Peyer's patch (tissue), 4 donors: ENCODE data around the gene PLCL1. TPM values are rescaled to one million over a fixed set of nuclear protein-coding genes. Genes with fewer than 3 reads are reported as not detected.
"Not testable (repeated sequence)": the region's sequence is repeated elsewhere in the genome, so short reads cannot be mapped to it uniquely, and the experiment has no call there.

ENCODE experiments used
- DNase-seq, 3 donors: peaks; one replicate each; pipeline ENCODE4 v3.0.0-alpha.2; 2017 to 2019
- H3K27ac ChIP-seq, 4 donors: fragments of 200-600 bp; sonication (generic); one replicate each; pipeline ENCODE4 v1.5.1; 2016 to 2019
- H3K27me3 ChIP-seq, 2 donors: fragments of 200-600 bp; sonication (generic); one replicate each; pipeline ENCODE4 v1.5.1; 2019
- H3K36me3 ChIP-seq, 3 donors: fragments of 200-600 bp; sonication (generic); one replicate each; pipeline ENCODE4 v1.5.1; 2016 to 2019
- H3K4me1 ChIP-seq, 4 donors: fragments of 200-600 bp; sonication (generic); one replicate each; pipeline ENCODE4 v1.5.1; 2016 to 2019
- H3K4me3 ChIP-seq, 4 donors: fragments of 200-600 bp; sonication (generic); 1 replicate in 3 of 4; 2 replicates in 1 of 4; pipeline ENCODE4 v1.5.1; 2016 to 2019; ENCODE audit warnings: mild to moderate bottlenecking in 1 of 4
- H3K9me3 ChIP-seq, 4 donors: fragments of 200-600 bp; sonication (generic); one replicate each; pipeline ENCODE4 v1.5.1; 2016 to 2019; ENCODE audit warnings: mild to moderate bottlenecking in 1 of 4
- CTCF ChIP-seq, 6 experiments: fragments of 450-650 bp in 4 of 6; fragments of 200-600 bp in 2 of 6; sonication (generic) in 1 of 6; IDR thresholded peaks; one replicate each; pipeline ENCODE4 v1.5.1; 2017 to 2019; ENCODE audit warnings: antibody characterized with exemption in 6 of 6, mild to moderate bottlenecking in 3 of 6, moderate library complexity in 1 of 6
- POLR2A ChIP-seq, 2 donors: fragments of 450-650 bp; IDR thresholded peaks; one replicate each; pipeline ENCODE4 v1.5.1; 2017; ENCODE audit warnings: antibody characterized with exemption in 2 of 2, mild to moderate bottlenecking in 2 of 2, moderate library complexity in 2 of 2
- total RNA-seq, 4 donors: library from RNA; depleted of rRNA; stranded (reverse); fragments of >200 nt; gene quantifications; one replicate each; pipeline ENCODE4 v1.1.0, GENCODE V29; 2016

The PLCL1 gene
- total RNA-seq, 4 donors from 2014 or later: 1.9 to 5.8 (median 2.8) TPM; not detected in 1

- no peaks in the 10 kb centered on the region for H3K27me3 ChIP-seq
- H3K36me3 ChIP-seq: no peaks in the 10 kb centered on the region
- H3K4me1 ChIP-seq: no peaks in the 10 kb centered on the region
- no peak overlapping the region for H3K27ac ChIP-seq
- H3K9me3 ChIP-seq: no peaks in the 10 kb centered on the region
- TF ChIP-seq POLR2A (IDR thresholded peaks at IDR 0.05) (no peak), CTCF (IDR thresholded peaks at IDR 0.05) (peak in 5 of 6 experiments; percentile 6 to 40 (median 36))
- H3K4me3 ChIP-seq: no peak overlapping the region
- DNase-seq: no peak
Measured at GRCh38 chr2:197813093-197813787, 8.8 kb downstream of the PLCL1 start.

GRCh38 chr2:197814526-197814925 lies 10.1 kb downstream of the PLCL1 start:
- DNase-seq: no peak
- H3K4me1 ChIP-seq: no peaks in the 10 kb centered on the region
- no peak overlapping the region for H3K27ac ChIP-seq
- H3K36me3 ChIP-seq: no peaks in the 10 kb centered on the region
- no peaks in the 10 kb centered on the region for H3K9me3 ChIP-seq
- no peaks in the 10 kb centered on the region for H3K27me3 ChIP-seq
- no peak for TF ChIP-seq POLR2A (IDR thresholded peaks at IDR 0.05)
- no peak overlapping the region for H3K4me3 ChIP-seq

- no peak overlapping the region for H3K27ac ChIP-seq
- no peak for DNase-seq
- no peaks in the 10 kb centered on the region for H3K27me3 ChIP-seq
- no peak overlapping the region for H3K4me3 ChIP-seq
- TF ChIP-seq POLR2A (IDR thresholded peaks at IDR 0.05): no peak
- no peak for TF ChIP-seq CTCF (IDR thresholded peaks at IDR 0.05)
- no peaks in the 10 kb centered on the region for H3K9me3 ChIP-seq
- H3K36me3 ChIP-seq: no peaks in the 10 kb centered on the region
- no peaks in the 10 kb centered on the region for H3K4me1 ChIP-seq
Measured at GRCh38 chr2:197821550-197822289, 17.3 kb downstream of the PLCL1 start.

- Histone ChIP-seq H3K4me1 (no peaks in the 10 kb centered on the region), H3K27ac (no peak overlapping the region), H3K36me3 (no peaks in the 10 kb centered on the region), H3K9me3 (no peaks in the 10 kb centered on the region), H3K4me3 (no peak overlapping the region), H3K27me3 (no peaks in the 10 kb centered on the region)
- TF ChIP-seq CTCF (IDR thresholded peaks at IDR 0.05) (no peak), POLR2A (IDR thresholded peaks at IDR 0.05) (no peak)
- DNase-seq: no peak
Measured at GRCh38 chr2:197822333-197822732, 17.9 kb downstream of the PLCL1 start.

GRCh38 chr2:197827618-197828017 lies 23.2 kb downstream of the PLCL1 start:
- H3K27ac ChIP-seq: no peak overlapping the region
- H3K9me3 ChIP-seq: no peaks in the 10 kb centered on the region
- H3K4me1 ChIP-seq: no peaks in the 10 kb centered on the region
- H3K27me3 ChIP-seq: no peaks in the 10 kb centered on the region
- no peak for DNase-seq
- no peak overlapping the region for H3K4me3 ChIP-seq
- TF ChIP-seq CTCF (IDR thresholded peaks at IDR 0.05) (no peak), POLR2A (IDR thresholded peaks at IDR 0.05) (no peak)
- no peaks in the 10 kb centered on the region for H3K36me3 ChIP-seq

GRCh38 chr2:197828464-197829135 lies 24.2 kb downstream of the PLCL1 start:
- Histone ChIP-seq H3K27me3 (no peaks in the 10 kb centered on the region), H3K27ac (no peak overlapping the region), H3K9me3 (no peaks in the 10 kb centered on the region), H3K4me3 (no peak overlapping the region), H3K4me1 (no peaks in the 10 kb centered on the region), H3K36me3 (no peaks in the 10 kb centered on the region)
- no peak for DNase-seq
- TF ChIP-seq CTCF (IDR thresholded peaks at IDR 0.05): no peak
- no peak for TF ChIP-seq POLR2A (IDR thresholded peaks at IDR 0.05)

GRCh38 chr2:197834771-197835170 lies 30.4 kb downstream of the PLCL1 start:
- H3K9me3 ChIP-seq, H3K27ac ChIP-seq, H3K27me3 ChIP-seq, H3K4me1 ChIP-seq, H3K4me3 ChIP-seq, DNase-seq, H3K36me3 ChIP-seq: not testable (repeated sequence)
